DND-41 (cell line): ENCODE measurements around the gene ROCK2.

Source experiments
- ATAC-seq: fragments of 200-7000 bp; cut with Tn5 transposase; 3 replicates; pipeline ENCODE4 v1.9.1; 2021; ENCODE audit warnings: low read depth; ENCODE audit not compliant: insufficient read depth
- DNase-seq: peaks from one replicate; pipeline ENCODE4 v3.0.0-alpha.2; 2020
- H2AFZ ChIP-seq: 2 replicates; pipeline ENCODE4 v1.6.0; 2012; ENCODE audit warnings: low read depth, low read length
- H3K27ac ChIP-seq: 2 replicates; pipeline ENCODE4 v1.5.1; 2012; ENCODE audit warnings: low read length, inconsistent platforms
- H3K27me3 ChIP-seq: fragments of 200-600 bp; sonication (generic); 2 replicates; pipeline ENCODE4 v1.6.0; 2012; ENCODE audit warnings: low read length, mild to moderate bottlenecking, inconsistent platforms; ENCODE audit not compliant: insufficient read depth, poor library complexity
- H3K36me3 ChIP-seq: 2 replicates; pipeline ENCODE4 v1.5.1; 2012; ENCODE audit warnings: low read length, inconsistent platforms; ENCODE audit not compliant: insufficient read depth
- H3K4me1 ChIP-seq: 2 replicates; pipeline ENCODE4 v1.5.1; 2012; ENCODE audit warnings: mild to moderate bottlenecking, low read length; ENCODE audit not compliant: insufficient read depth
- H3K4me2 ChIP-seq: 2 replicates; pipeline ENCODE4 v1.6.0; 2012; ENCODE audit warnings: mild to moderate bottlenecking, moderate library complexity, low read length, inconsistent platforms; ENCODE audit not compliant: insufficient read depth
- H3K4me3 ChIP-seq, 2 experiments: fragments of 200-600 bp in 1 of 2; shearing (Covaris generic) in 1 of 2; 2 replicates each; pipeline ENCODE4 v1.5.1; 2012 to 2016; ENCODE audit warnings: inconsistent platforms in 2 of 2, low read length in 2 of 2, mild to moderate bottlenecking in 2 of 2, low read depth in 1 of 2, moderate library complexity in 1 of 2
- H3K79me2 ChIP-seq: 2 replicates; pipeline ENCODE4 v1.6.0; 2012; ENCODE audit warnings: low read length, inconsistent platforms; ENCODE audit not compliant: insufficient read depth
- H3K9ac ChIP-seq: 2 replicates; pipeline ENCODE4 v1.6.0; 2012; ENCODE audit warnings: low read depth, mild to moderate bottlenecking, inconsistent platforms, low read length, moderate library complexity
- H3K9me3 ChIP-seq: 2 replicates; pipeline ENCODE4 v1.5.1; 2012; ENCODE audit warnings: low read length, moderate library complexity, mild to moderate bottlenecking, inconsistent platforms; ENCODE audit not compliant: insufficient read depth, severe bottlenecking
- H4K20me1 ChIP-seq: 2 replicates; pipeline ENCODE4 v1.6.0; 2012; ENCODE audit warnings: low read length; ENCODE audit not compliant: insufficient read depth
- CTCF ChIP-seq: IDR thresholded peaks from 2 replicates; pipeline ENCODE4 v1.5.1; 2012; ENCODE audit warnings: borderline replicate concordance, low read length, moderate library complexity, mild to moderate bottlenecking; ENCODE audit not compliant: poor library complexity, severe bottlenecking; ENCODE audit errors: extremely low read depth
- EZH2 ChIP-seq: IDR thresholded peaks from 3 replicates; pipeline ENCODE4 v1.6.1; 2012; ENCODE audit warnings: borderline replicate concordance, low read depth, mild to moderate bottlenecking, moderate library complexity, low read length, inconsistent platforms; ENCODE audit not compliant: severe bottlenecking

Gene ROCK2

DNA sequence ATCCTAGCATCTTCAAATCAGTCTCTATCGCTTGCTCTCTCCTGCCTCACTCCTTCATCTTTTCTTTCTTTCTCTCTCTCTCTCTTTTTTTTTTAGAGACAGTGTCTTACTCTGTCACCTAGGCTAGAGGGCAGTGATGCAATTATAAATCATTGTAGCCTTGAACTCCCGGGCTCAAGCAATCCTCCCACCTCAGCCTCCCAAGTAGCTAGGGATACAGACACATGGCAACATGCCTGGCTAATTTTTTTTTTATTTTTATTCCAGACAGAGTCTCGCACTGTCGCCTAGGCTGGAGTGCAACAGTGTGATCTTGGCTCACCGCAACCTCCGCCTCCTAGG, 199.7 kb downstream of the ROCK2 start:
- no peaks in the 10 kb centered on the region for H3K36me3 ChIP-seq
- no peak overlapping the region for H2AFZ ChIP-seq
- DNase-seq (no peak), ATAC-seq (no peak)
- no peak for TF ChIP-seq CTCF
- TF ChIP-seq EZH2, result no peak
- H3K27me3 ChIP-seq, result peaks cover 15% of the 10 kb centered on the region
- no peaks in the 10 kb centered on the region for H4K20me1 ChIP-seq
- H3K79me2 ChIP-seq, result no peaks in the 10 kb centered on the region
- H3K4me2 ChIP-seq, result no peak overlapping the region
- no peak overlapping the region for H3K4me3 ChIP-seq
- no peak overlapping the region for H3K9ac ChIP-seq
- no peaks in the 10 kb centered on the region for H3K9me3 ChIP-seq
- no peak overlapping the region for H3K27ac ChIP-seq
- H3K4me1 ChIP-seq, result no peaks in the 10 kb centered on the region

GRCh38 chr2:11144077-11144737, 200.2 kb downstream of the ROCK2 start:
- DNase-seq (no peak), ATAC-seq (no peak)
- H3K36me3 ChIP-seq, result no peaks in the 10 kb centered on the region
- no peak overlapping the region for H3K4me2 ChIP-seq
- H3K9me3 ChIP-seq, result no peaks in the 10 kb centered on the region
- H3K4me3 ChIP-seq, result no peak overlapping the region
- no peak overlapping the region for H3K27ac ChIP-seq
- H3K79me2 ChIP-seq, result no peaks in the 10 kb centered on the region
- peaks cover 15% of the 10 kb centered on the region for H3K27me3 ChIP-seq
- no peaks in the 10 kb centered on the region for H3K4me1 ChIP-seq
- TF ChIP-seq CTCF (no peak), EZH2 (no peak)
- no peak overlapping the region for H2AFZ ChIP-seq
- no peaks in the 10 kb centered on the region for H4K20me1 ChIP-seq
- no peak overlapping the region for H3K9ac ChIP-seq

DNA sequence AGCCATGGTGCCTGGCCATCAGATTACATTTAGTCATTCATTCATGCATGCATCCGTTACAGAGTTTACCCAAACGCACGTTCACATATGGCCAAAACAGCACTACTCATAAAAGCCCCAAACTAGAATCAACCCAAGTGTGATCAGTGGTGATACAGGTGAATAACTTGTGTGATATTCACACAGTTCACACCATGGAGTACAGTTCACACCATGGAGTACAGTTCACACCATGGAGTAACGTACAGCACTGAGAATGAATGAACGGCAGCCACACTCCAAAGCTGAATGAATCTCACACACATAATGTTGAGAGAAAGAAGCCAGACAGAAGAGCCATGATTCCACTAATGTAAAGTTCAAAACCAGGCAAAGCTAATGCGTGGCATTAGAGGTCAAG, 201.4 kb downstream of the ROCK2 start:
- no peak for ATAC-seq
- Histone ChIP-seq H3K79me2 (no peaks in the 10 kb centered on the region), H3K9me3 (no peaks in the 10 kb centered on the region), H3K9ac (no peak overlapping the region), H3K4me2 (no peak overlapping the region), H3K36me3 (no peaks in the 10 kb centered on the region), H3K4me1 (no peaks in the 10 kb centered on the region), H3K27me3 (peaks cover 15% of the 10 kb centered on the region), H3K4me3 (no peak overlapping the region), H4K20me1 (no peaks in the 10 kb centered on the region), H3K27ac (no peak overlapping the region), H2AFZ (no peak overlapping the region)
- TF ChIP-seq EZH2 (no peak), CTCF (no peak)
- DNase-seq, result no peak

- Histone ChIP-seq H3K4me2 (no peak overlapping the region), H3K4me1 (no peaks in the 10 kb centered on the region), H3K36me3 (no peaks in the 10 kb centered on the region), H3K27me3 (peaks cover 15% of the 10 kb centered on the region), H3K9me3 (no peaks in the 10 kb centered on the region), H2AFZ (no peak overlapping the region), H4K20me1 (no peaks in the 10 kb centered on the region), H3K9ac (no peak overlapping the region), H3K79me2 (no peaks in the 10 kb centered on the region), H3K4me3 (no peak overlapping the region), H3K27ac (no peak overlapping the region)
- ATAC-seq (no peak), DNase-seq (no peak)
- TF ChIP-seq EZH2 (no peak), CTCF (no peak)
Observed at GRCh38 chr2:11142330-11142729, 202.1 kb downstream of the ROCK2 start.
